ENCODE measurements around the gene RFPL3.
A peak's percentile ranks its signal among the peaks of the same experiment; 100 is the strongest.

Gene RFPL3

DNA sequence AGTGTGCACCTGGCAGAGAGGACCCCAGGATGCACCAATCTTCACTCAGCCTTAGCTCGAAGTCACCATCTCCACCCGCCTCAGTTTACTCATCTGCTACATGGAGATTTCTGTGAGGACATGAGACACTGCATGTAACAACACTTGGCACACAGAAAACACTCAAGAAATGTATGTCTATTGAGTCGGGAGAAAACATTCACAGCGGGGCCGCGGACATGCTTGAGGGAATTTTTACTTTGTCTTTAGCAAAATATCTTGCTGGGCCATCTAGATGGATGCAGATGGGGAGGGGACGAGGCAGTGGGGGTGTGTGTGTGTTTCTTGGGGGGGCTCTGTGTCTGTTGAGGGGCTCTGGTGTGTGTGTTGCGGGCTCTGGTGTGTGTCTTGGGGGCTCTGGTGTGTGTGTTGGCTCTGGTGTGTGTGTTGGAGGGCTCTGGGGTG, 28.4 kb upstream of the RFPL3 start:
- Histone ChIP-seq H3K9ac (ENCODE audit: low read depth, low read length, poor library complexity) (no peak overlapping the region), H3K4me1 (ENCODE audit: control insufficient read depth in 2 of 2, insufficient read depth in 1 of 2, low read depth in 1 of 2, low read length in 2 of 2) (peaks cover 7 to 16% of the 10 kb centered on the region in 2 donors), H3K27me3 (ENCODE audit: control insufficient read depth in 3 of 3, insufficient read depth in 3 of 3, low read depth in 1 of 3, low read length in 3 of 3) (no peaks in the 10 kb centered on the region), H2AK5ac (ENCODE audit: low read depth, low read length) (no peak overlapping the region), H2BK120ac (ENCODE audit: low read depth, low read length) (no peak overlapping the region), H2BK5ac (ENCODE audit: low read length) (no peak overlapping the region), H3K23ac (ENCODE audit: low read depth, low read length, poor library complexity) (no peak overlapping the region), H2AFZ (ENCODE audit: low read length) (no peak overlapping the region), H2BK12ac (ENCODE audit: low read length) (peak overlapping the region; percentile 66), H3K14ac (ENCODE audit: low read length) (no peak overlapping the region), H3K36me3 (replicated peaks in 1 of 2; ENCODE audit: control insufficient read depth in 2 of 2, insufficient read depth in 2 of 2, low read length in 2 of 2) (peaks cover 0 to 2% of the 10 kb centered on the region in 2 donors), H4K8ac (ENCODE audit: low read depth, low read length) (no peak overlapping the region), H2BK15ac (ENCODE audit: low read length) (no peak overlapping the region), H3K4me2 (ENCODE audit: insufficient read depth, low read length, poor library complexity, severe bottlenecking) (no peak overlapping the region), H3K4ac (ENCODE audit: low read length) (no peak overlapping the region), H3K18ac (ENCODE audit: low read length) (peak overlapping the region; percentile 51), H3K4me3 (ENCODE audit: low read length in 2 of 2) (no peak overlapping the region), H3K27ac (replicated peaks; ENCODE audit: low read length) (no peak overlapping the region), H4K91ac (ENCODE audit: low read depth, low read length, poor library complexity) (no peak overlapping the region), H3K9me3 (replicated peaks in 1 of 2; ENCODE audit: control insufficient read depth in 2 of 2, insufficient read depth in 1 of 2, low read depth in 1 of 2, low read length in 2 of 2) (peaks cover 0 to 5% of the 10 kb centered on the region in 2 donors), H3K79me1 (ENCODE audit: low read depth, low read length) (peaks cover 3% of the 10 kb centered on the region)
- WGBS, 2 donors (ENCODE audit: extremely low coverage in 2 of 2, insufficient read length in 2 of 2, insufficient replicate concordance in 1 of 2): no CpG with 5 or more reads among the region's 8 CpGs
- DNase-seq (ENCODE audit: low spot score): no peak

DNA sequence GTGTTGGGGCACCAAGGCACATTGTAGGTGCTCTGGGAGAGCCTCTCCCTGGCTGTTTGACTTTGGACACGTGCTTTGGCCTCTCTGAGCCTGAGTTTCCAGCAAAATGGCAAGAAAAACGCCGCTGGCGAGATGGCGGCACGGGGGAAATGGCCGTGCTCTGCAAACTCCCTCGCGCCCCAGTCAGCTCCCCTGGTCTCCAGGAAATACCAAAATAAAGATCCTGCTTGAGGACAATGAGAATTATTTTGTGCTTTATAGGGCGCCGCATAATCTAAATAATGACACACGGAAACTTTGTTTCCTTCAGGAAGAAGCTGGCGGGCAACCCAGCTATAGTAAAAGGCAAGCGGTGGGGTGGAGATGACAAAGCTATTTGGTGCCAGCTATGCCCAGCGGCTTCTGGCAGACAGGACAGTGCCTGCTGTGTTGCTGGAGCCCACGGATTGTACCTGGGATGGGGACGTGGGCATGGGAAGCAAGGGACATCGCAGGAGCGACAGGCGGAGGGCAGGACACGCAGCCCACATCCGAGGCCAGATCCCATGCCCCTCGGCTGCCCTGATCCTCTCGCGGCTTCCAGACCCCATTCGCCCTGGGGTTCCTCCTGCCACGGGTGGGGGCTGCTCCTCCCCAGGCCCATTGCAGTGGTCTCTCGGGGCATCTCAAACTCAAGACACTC, 26.3 kb upstream of the RFPL3 start:
- H3K9ac ChIP-seq (ENCODE audit: low read depth, low read length, poor library complexity): peak overlapping the region; percentile 10
- peaks cover 0 to 5% of the 10 kb centered on the region in 2 donors for H3K9me3 ChIP-seq (replicated peaks in 1 of 2; ENCODE audit: control insufficient read depth in 2 of 2, insufficient read depth in 1 of 2, low read depth in 1 of 2, low read length in 2 of 2)
- no peaks in the 10 kb centered on the region for H3K27me3 ChIP-seq (ENCODE audit: control insufficient read depth in 3 of 3, insufficient read depth in 3 of 3, low read depth in 1 of 3, low read length in 3 of 3)
- H2BK15ac ChIP-seq (ENCODE audit: low read length): peak overlapping the region; percentile 98
- peak overlapping the region; percentile 5 for H3K23ac ChIP-seq (ENCODE audit: low read depth, low read length, poor library complexity)
- H3K4me2 ChIP-seq (ENCODE audit: insufficient read depth, low read length, poor library complexity, severe bottlenecking): no peak overlapping the region
- WGBS, 2 donors (ENCODE audit: extremely low coverage in 2 of 2, insufficient read length in 2 of 2, insufficient replicate concordance in 1 of 2): no CpG with 5 or more reads among the region's 28 CpGs
- H2AFZ ChIP-seq (ENCODE audit: low read length): no peak overlapping the region
- H2BK120ac ChIP-seq (ENCODE audit: low read depth, low read length): peak overlapping the region; percentile 51
- H3K14ac ChIP-seq (ENCODE audit: low read length): peak overlapping the region; percentile 25
- peak overlapping the region; percentile 11 for H4K91ac ChIP-seq (ENCODE audit: low read depth, low read length, poor library complexity)
- H3K36me3 ChIP-seq (replicated peaks in 1 of 2; ENCODE audit: control insufficient read depth in 2 of 2, insufficient read depth in 2 of 2, low read length in 2 of 2): peaks cover 0 to 2% of the 10 kb centered on the region in 2 donors
- no peak overlapping the region for H4K8ac ChIP-seq (ENCODE audit: low read depth, low read length)
- peak overlapping the region; percentile 98 for H2BK12ac ChIP-seq (ENCODE audit: low read length)
- H3K4me3 ChIP-seq (ENCODE audit: low read length in 2 of 2): no peak overlapping the region
- peaks cover 13 to 30% of the 10 kb centered on the region in 2 donors for H3K4me1 ChIP-seq (ENCODE audit: control insufficient read depth in 2 of 2, insufficient read depth in 1 of 2, low read depth in 1 of 2, low read length in 2 of 2)
- H3K18ac ChIP-seq (ENCODE audit: low read length): peak overlapping the region; percentile 98
- no peak overlapping the region for H3K27ac ChIP-seq (replicated peaks; ENCODE audit: low read length)
- H2BK5ac ChIP-seq (ENCODE audit: low read length): peak overlapping the region; percentile 72
- no peak overlapping the region for H3K4ac ChIP-seq (ENCODE audit: low read length)
- peak overlapping the region; percentile 98 for H2AK5ac ChIP-seq (ENCODE audit: low read depth, low read length)
- no peak for DNase-seq (ENCODE audit: low spot score)
- H3K79me1 ChIP-seq (ENCODE audit: low read depth, low read length): peaks cover 3% of the 10 kb centered on the region

DNA sequence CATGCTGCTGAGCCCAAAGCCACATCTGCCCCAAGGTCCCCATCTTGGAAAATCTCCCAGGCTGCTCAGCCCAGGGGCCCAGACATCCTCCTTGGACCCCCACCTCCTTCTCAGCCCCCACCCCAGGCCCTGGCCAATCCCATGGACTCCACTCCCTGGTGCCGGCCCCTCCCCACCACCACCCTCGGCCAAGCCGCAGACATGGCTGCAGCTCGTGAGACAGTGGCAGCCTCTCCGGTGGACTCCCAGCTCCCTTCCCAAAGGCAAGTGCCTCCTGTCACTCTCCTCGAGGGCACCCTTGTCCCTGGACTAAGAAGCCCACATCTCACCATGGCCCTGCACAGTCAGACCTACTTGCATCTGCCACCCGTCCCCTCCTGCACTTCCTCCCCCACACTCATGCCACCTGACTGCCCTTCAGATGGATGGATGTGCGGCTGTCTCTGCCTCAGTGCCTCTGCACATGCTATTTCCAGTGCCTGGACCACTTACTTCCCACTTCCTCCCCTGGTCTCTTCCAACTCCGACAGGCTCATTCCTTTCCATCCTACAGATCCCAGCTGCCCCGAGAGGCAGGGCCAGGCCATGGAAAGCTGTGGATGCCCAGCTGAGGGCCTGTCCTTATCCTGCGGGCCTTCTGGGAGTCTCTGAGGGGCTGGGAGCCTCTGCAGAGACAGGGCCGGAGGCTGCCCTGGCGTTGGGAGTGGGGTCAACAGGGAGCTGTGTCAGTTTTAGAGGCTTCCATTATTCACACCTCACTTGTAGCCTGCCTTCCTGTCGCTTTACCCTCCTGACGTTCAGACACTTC, 25.5 kb upstream of the RFPL3 start:
- Histone ChIP-seq H3K9ac (ENCODE audit: low read depth, low read length, poor library complexity) (peak overlapping the region; percentile 10), H3K18ac (ENCODE audit: low read length) (peak overlapping the region; percentile 98), H2AFZ (ENCODE audit: low read length) (peak overlapping the region; percentile 31), H3K27ac (replicated peaks; ENCODE audit: low read length) (peak overlapping the region; percentile 19), H3K79me1 (ENCODE audit: low read depth, low read length) (peaks cover 3% of the 10 kb centered on the region), H3K4ac (ENCODE audit: low read length) (peak overlapping the region; percentile 86), H4K8ac (ENCODE audit: low read depth, low read length) (no peak overlapping the region), H3K4me2 (ENCODE audit: insufficient read depth, low read length, poor library complexity, severe bottlenecking) (no peak overlapping the region), H2BK12ac (ENCODE audit: low read length) (peak overlapping the region; percentile 98), H3K9me3 (replicated peaks in 1 of 2; ENCODE audit: control insufficient read depth in 2 of 2, insufficient read depth in 1 of 2, low read depth in 1 of 2, low read length in 2 of 2) (peaks cover 0 to 2% of the 10 kb centered on the region in 2 donors), H3K36me3 (replicated peaks in 1 of 2; ENCODE audit: control insufficient read depth in 2 of 2, insufficient read depth in 2 of 2, low read length in 2 of 2) (no peaks in the 10 kb centered on the region), H3K4me1 (ENCODE audit: control insufficient read depth in 2 of 2, insufficient read depth in 1 of 2, low read depth in 1 of 2, low read length in 2 of 2) (peaks cover 19 to 36% of the 10 kb centered on the region in 2 donors), H2BK15ac (ENCODE audit: low read length) (peak overlapping the region; percentile 98), H3K4me3 (ENCODE audit: low read length in 2 of 2) (peak overlapping the region in 1 of 2 donors; percentile 4), H2AK5ac (ENCODE audit: low read depth, low read length) (peak overlapping the region; percentile 98), H2BK120ac (ENCODE audit: low read depth, low read length) (peak overlapping the region; percentile 95), H3K14ac (ENCODE audit: low read length) (peak overlapping the region; percentile 58), H3K27me3 (ENCODE audit: control insufficient read depth in 3 of 3, insufficient read depth in 3 of 3, low read depth in 1 of 3, low read length in 3 of 3) (no peaks in the 10 kb centered on the region), H3K23ac (ENCODE audit: low read depth, low read length, poor library complexity) (peak overlapping the region; percentile 68), H4K91ac (ENCODE audit: low read depth, low read length, poor library complexity) (peak overlapping the region; percentile 13), H2BK5ac (ENCODE audit: low read length) (peak overlapping the region; percentile 72)
- no peak for DNase-seq (ENCODE audit: low spot score)
- WGBS, 2 donors (ENCODE audit: extremely low coverage in 2 of 2, insufficient read length in 2 of 2, insufficient replicate concordance in 1 of 2): no CpG with 5 or more reads among the region's 15 CpGs
